Amniotic epithelial cell (primary cell): ENCODE results near the gene AIMP2.
"Not testable (repeated sequence)": the region's sequence is repeated elsewhere in the genome, so short reads cannot be mapped to it uniquely, and the experiment has no call there.

Experiments used
- DNase-seq: peaks from one replicate; pipeline ENCODE4 v3.0.0-alpha.2; 2010; ENCODE audit warnings: low read depth

Gene AIMP2

GRCh38 chr7:6026011-6026819, 17.1 kb downstream of the AIMP2 start:
- peak; percentile 17 for DNase-seq

- DNase-seq: no peak
Measured at GRCh38 chr7:6026820-6027311, 17.8 kb downstream of the AIMP2 start.

GRCh38 chr7:6027806-6028365, 18.8 kb downstream of the AIMP2 start:
- no peak for DNase-seq

- no peak for DNase-seq
Measured at GRCh38 chr7:6028563-6028962, 19.5 kb downstream of the AIMP2 start.

GRCh38 chr7:6030988-6031387, 21.9 kb downstream of the AIMP2 start, which contains the start of gene ANKRD61:
ANKRD61 (plus strand) TSS chr7:6031376; CDS start chr7:6031376, 0 bp downstream.
- no peak for DNase-seq

- no peak for DNase-seq
Measured at GRCh38 chr7:6031567-6031966, 22.5 kb downstream of the AIMP2 start.

- DNase-seq: no peak
Measured at GRCh38 chr7:6032167-6032566, 23.1 kb downstream of the AIMP2 start.

GRCh38 chr7:6032641-6033040, 23.6 kb downstream of the AIMP2 start:
- DNase-seq: no peak

- no peak for DNase-seq
Measured at GRCh38 chr7:6035165-6035564, 26.1 kb downstream of the AIMP2 start.

GRCh38 chr7:6035686-6036085, 26.6 kb downstream of the AIMP2 start:
- DNase-seq: no peak

- DNase-seq: no peak
Measured at GRCh38 chr7:6049780-6050179, 40.7 kb downstream of the AIMP2 start.

GRCh38 chr7:6051185-6051584, 42.1 kb downstream of the AIMP2 start:
- not testable (repeated sequence) for DNase-seq

GRCh38 chr7:6056616-6057015, 47.5 kb downstream of the AIMP2 start:
- no peak for DNase-seq

GRCh38 chr7:6057316-6058129, 48.5 kb downstream of the AIMP2 start:
- no peak for DNase-seq

GRCh38 chr7:6059941-6060340, 50.9 kb downstream of the AIMP2 start:
- not testable (repeated sequence) for DNase-seq

- DNase-seq: no peak
Measured at GRCh38 chr7:6071406-6071805, 62.3 kb downstream of the AIMP2 start.
